GM23248 (cell line): ENCODE data around the gene UTS2R. TPM values are rescaled to one million over a fixed set of nuclear protein-coding genes. Genes with fewer than 3 reads are reported as not detected.
"Not testable (repeated sequence)": the region's sequence is repeated elsewhere in the genome, so short reads cannot be mapped to it uniquely, and the experiment has no call there.

ENCODE experiments used
- DNase-seq: peaks from one replicate; pipeline ENCODE4 v3.0.0-alpha.2; 2015
- H2AFZ ChIP-seq: fragments of 200-600 bp; sonication (generic); 2 replicates; pipeline ENCODE4 v1.6.1; 2016; ENCODE audit warnings: antibody characterized with exemption
- H3F3A ChIP-seq: fragments of 200-600 bp; sonication (generic); 2 replicates; pipeline ENCODE4 v1.6.1; 2016; ENCODE audit warnings: mild to moderate bottlenecking, antibody characterized with exemption, mixed run types; ENCODE audit not compliant: insufficient read depth
- H3K27ac ChIP-seq: fragments of 200-600 bp; sonication (generic); 2 replicates; pipeline ENCODE4 v1.5.1; 2016; ENCODE audit warnings: mild to moderate bottlenecking
- H3K27me3 ChIP-seq: fragments of 200-600 bp; sonication (generic); replicated peaks from 2 replicates; pipeline ENCODE4 v1.6.1; 2016; ENCODE audit warnings: mild to moderate bottlenecking; ENCODE audit not compliant: insufficient read depth
- H3K36me3 ChIP-seq: fragments of 200-600 bp; sonication (generic); 2 replicates; pipeline ENCODE4 v1.6.1; 2016; ENCODE audit warnings: low read depth, mild to moderate bottlenecking
- H3K4me1 ChIP-seq: fragments of 200-600 bp; sonication (generic); 2 replicates; pipeline ENCODE4 v1.6.1; 2016; ENCODE audit warnings: mild to moderate bottlenecking; ENCODE audit not compliant: insufficient read depth
- H3K4me2 ChIP-seq: fragments of 200-600 bp; sonication (generic); one replicate; pipeline ENCODE4 v1.6.1; 2016; ENCODE audit warnings: mild to moderate bottlenecking; ENCODE audit not compliant: unreplicated experiment
- H3K4me3 ChIP-seq: fragments of 200-600 bp; sonication (generic); 2 replicates; pipeline ENCODE4 v1.5.1; 2016; ENCODE audit warnings: mild to moderate bottlenecking
- H3K79me2 ChIP-seq: fragments of 200-600 bp; sonication (generic); 2 replicates; pipeline ENCODE4 v1.6.1; 2016; ENCODE audit warnings: mild to moderate bottlenecking; ENCODE audit not compliant: insufficient read depth
- H3K9ac ChIP-seq: fragments of 200-600 bp; sonication (generic); 2 replicates; pipeline ENCODE4 v1.6.1; 2016; ENCODE audit warnings: mild to moderate bottlenecking
- H3K9me2 ChIP-seq: fragments of 200-600 bp; sonication (generic); 2 replicates; pipeline ENCODE4 v1.6.1; 2016; ENCODE audit warnings: mixed run types, mild to moderate bottlenecking, moderate library complexity; ENCODE audit not compliant: insufficient read depth
- H3K9me3 ChIP-seq: fragments of 200-600 bp; sonication (generic); one replicate; pipeline ENCODE4 v1.6.1; 2017; ENCODE audit warnings: low read depth
- H4K20me1 ChIP-seq: fragments of 200-600 bp; sonication (generic); 2 replicates; pipeline ENCODE4 v1.6.0; 2016; ENCODE audit not compliant: insufficient read depth
- EZH2 ChIP-seq: fragments of 200-600 bp; sonication (generic); IDR thresholded peaks from 2 replicates; pipeline ENCODE4 v1.6.1; 2018; ENCODE audit warnings: antibody characterized with exemption, mild to moderate bottlenecking; ENCODE audit not compliant: insufficient read depth, poor library complexity, severe bottlenecking
- EZH2phosphoT487 ChIP-seq: fragments of 200-600 bp; sonication (generic); IDR thresholded peaks from 2 replicates; pipeline ENCODE4 v1.6.1; 2018; ENCODE audit warnings: antibody characterized with exemption, moderate library complexity, mild to moderate bottlenecking, low read depth; ENCODE audit not compliant: insufficient read depth
- WGBS, 2 experiments: methylation state at CpG; one replicate each; pipeline ENCODE4 v1.1.6; 2015 to 2017; ENCODE audit warnings: low lambda C conversion rate in 2 of 2, low coverage in 1 of 2; ENCODE audit errors: missing lambda C conversion rate in 2 of 2; 5-methylcytosine and 5-hydroxymethylcytosine counted together
- in situ Hi-C: fragments of 300-500 bp; cut with MboI; formaldehyde crosslinking; loops from 2 replicates; pipeline ENCODE4 v1.15.0; 2020
- polyA plus RNA-seq: library from polyadenylated mRNA; unstranded; fragments of >200 nt; fragmentation: Nextera tagmentation; extraction: Ambion mirVana; gene quantifications from 2 replicates; pipeline ENCODE4 v1.2.1, GENCODE V29; 2016
- total RNA-seq: library from RNA; depleted of rRNA; stranded (reverse); fragments of >200 nt; shearing (Covaris generic); gene quantifications from 2 replicates; pipeline ENCODE4 v1.2.3, GENCODE V29; 2014

Gene UTS2R
- total and polyA plus RNA-seq, 2 experiments from 2014 or later, result not detected

GRCh38 chr17:82374626-82375331 lies 3.2 kb downstream of the UTS2R start:
- Histone ChIP-seq H3F3A (no peaks in the 10 kb centered on the region), H3K27me3 (peaks cover 37% of the 10 kb centered on the region)

GRCh38 chr17:82375359-82376041 lies 3.9 kb downstream of the UTS2R start:
- Histone ChIP-seq H3K4me2 (no peak overlapping the region), H3K36me3 (no peaks in the 10 kb centered on the region), H2AFZ (no peak overlapping the region), H3K79me2 (no peaks in the 10 kb centered on the region), H3K9me2 (no peaks in the 10 kb centered on the region), H3K27me3 (peaks cover 34% of the 10 kb centered on the region), H3K27ac (no peak overlapping the region), H3K9ac (no peak overlapping the region), H3F3A (no peaks in the 10 kb centered on the region), H4K20me1 (no peaks in the 10 kb centered on the region), H3K9me3 (no peaks in the 10 kb centered on the region), H3K4me3 (no peak overlapping the region), H3K4me1 (no peaks in the 10 kb centered on the region)
- 75 to 83% methylated on average over 34 to 46 of the region's 46 CpGs for WGBS, 2 experiments
- no peak for DNase-seq
- TF ChIP-seq EZH2phosphoT487 (no peak), EZH2 (no peak)
- in situ Hi-C loops, result no loop called here

More at GRCh38 chr17:82374626-82375331, 3.2 kb downstream of the UTS2R start:
- in situ Hi-C loops, result no loop called here
- no peak overlapping the region for H3K4me2 ChIP-seq
- H3K79me2 ChIP-seq, result no peaks in the 10 kb centered on the region
- H2AFZ ChIP-seq, result no peak overlapping the region
- no peak overlapping the region for H3K27ac ChIP-seq
- no peak for TF ChIP-seq EZH2phosphoT487
- no peak for TF ChIP-seq EZH2
- H3K36me3 ChIP-seq, result no peaks in the 10 kb centered on the region
- H3K9me2 ChIP-seq, result no peaks in the 10 kb centered on the region
- H3K4me1 ChIP-seq, result no peaks in the 10 kb centered on the region
- no peaks in the 10 kb centered on the region for H4K20me1 ChIP-seq
- DNase-seq, result no peak
- H3K4me3 ChIP-seq, result no peak overlapping the region
- WGBS, 2 experiments, result 74 to 75% methylated on average over 71 to 79 of the region's 79 CpGs
- H3K9me3 ChIP-seq, result no peaks in the 10 kb centered on the region
- H3K9ac ChIP-seq, result no peak overlapping the region

GRCh38 chr17:82376042-82376730 lies 4.6 kb downstream of the UTS2R start:
- 60 to 70% methylated on average over 14 to 16 of the region's 16 CpGs for WGBS, 2 experiments
- Histone ChIP-seq H3K9ac (no peak overlapping the region), H4K20me1 (no peaks in the 10 kb centered on the region), H3K4me2 (no peak overlapping the region), H3K27ac (no peak overlapping the region), H3K79me2 (no peaks in the 10 kb centered on the region), H2AFZ (no peak overlapping the region), H3K9me2 (no peaks in the 10 kb centered on the region), H3K27me3 (peaks cover 27% of the 10 kb centered on the region), H3F3A (peaks cover 6% of the 10 kb centered on the region; the same call in 1 of the 2 replicates), H3K4me1 (no peaks in the 10 kb centered on the region), H3K4me3 (no peak overlapping the region), H3K9me3 (no peaks in the 10 kb centered on the region), H3K36me3 (no peaks in the 10 kb centered on the region)
- DNase-seq, result no peak
- TF ChIP-seq EZH2 (no peak), EZH2phosphoT487 (no peak)
- in situ Hi-C loops, result no loop called here

GRCh38 chr17:82377294-82377693 lies 5.7 kb downstream of the UTS2R start:
- H3K9me3 ChIP-seq, H3K9ac ChIP-seq, H3K9me2 ChIP-seq, H4K20me1 ChIP-seq, H3K27ac ChIP-seq, DNase-seq, H3K36me3 ChIP-seq, H2AFZ ChIP-seq, H3K4me2 ChIP-seq, H3K79me2 ChIP-seq, H3K4me3 ChIP-seq, H3F3A ChIP-seq, H3K4me1 ChIP-seq, in situ Hi-C loops: not testable (repeated sequence)
- H3K27me3 ChIP-seq, result peaks cover 21% of the 10 kb centered on the region
- WGBS, 2 experiments, result 55 to 73% methylated on average over 3 to 5 of the region's 5 CpGs
